Activated naive CD8-positive, alpha-beta T cell (primary cell): ENCODE data around the gene IL2RA.
"Not testable (repeated sequence)": the region's sequence is repeated elsewhere in the genome, so short reads cannot be mapped to it uniquely, and the experiment has no call there.

Source experiments
- H3K27ac Mint-ChIP-seq: one replicate; pipeline ENCODE4 v1.8.0; 2021; ENCODE audit warnings: mixed read lengths
- H3K27me3 Mint-ChIP-seq: one replicate; pipeline ENCODE4 v1.8.0; 2021; ENCODE audit warnings: mixed read lengths
- H3K36me3 Mint-ChIP-seq: one replicate; pipeline ENCODE4 v1.8.0; 2021; ENCODE audit warnings: mixed read lengths
- H3K4me1 Mint-ChIP-seq: one replicate; pipeline ENCODE4 v1.8.0; 2021; ENCODE audit warnings: low read depth, mixed read lengths
- H3K4me3 Mint-ChIP-seq: one replicate; pipeline ENCODE4 v1.8.0; 2021; ENCODE audit warnings: mild to moderate bottlenecking, mixed read lengths
- H3K9me3 Mint-ChIP-seq: one replicate; pipeline ENCODE4 v1.8.0; 2021; ENCODE audit warnings: low read depth, mixed read lengths

The IL2RA gene

GRCh38 chr10:6071181-6072175 lies 9.3 kb upstream of the IL2RA start:
- H3K4me3 Mint-ChIP-seq, result no peak overlapping the region
- no peaks in the 10 kb centered on the region for H3K27me3 Mint-ChIP-seq
- H3K36me3 Mint-ChIP-seq, result no peaks in the 10 kb centered on the region
- peaks cover 84% of the 10 kb centered on the region for H3K4me1 Mint-ChIP-seq
- H3K9me3 Mint-ChIP-seq, result no peaks in the 10 kb centered on the region
- H3K27ac Mint-ChIP-seq, result peak overlapping the region; percentile 95

GRCh38 chr10:6070660-6071059 lies 8.5 kb upstream of the IL2RA start:
- Mint-ChIP-seq H3K4me3 (peak overlapping the region; percentile 76), H3K27ac (peak overlapping the region; percentile 95)

DNA sequence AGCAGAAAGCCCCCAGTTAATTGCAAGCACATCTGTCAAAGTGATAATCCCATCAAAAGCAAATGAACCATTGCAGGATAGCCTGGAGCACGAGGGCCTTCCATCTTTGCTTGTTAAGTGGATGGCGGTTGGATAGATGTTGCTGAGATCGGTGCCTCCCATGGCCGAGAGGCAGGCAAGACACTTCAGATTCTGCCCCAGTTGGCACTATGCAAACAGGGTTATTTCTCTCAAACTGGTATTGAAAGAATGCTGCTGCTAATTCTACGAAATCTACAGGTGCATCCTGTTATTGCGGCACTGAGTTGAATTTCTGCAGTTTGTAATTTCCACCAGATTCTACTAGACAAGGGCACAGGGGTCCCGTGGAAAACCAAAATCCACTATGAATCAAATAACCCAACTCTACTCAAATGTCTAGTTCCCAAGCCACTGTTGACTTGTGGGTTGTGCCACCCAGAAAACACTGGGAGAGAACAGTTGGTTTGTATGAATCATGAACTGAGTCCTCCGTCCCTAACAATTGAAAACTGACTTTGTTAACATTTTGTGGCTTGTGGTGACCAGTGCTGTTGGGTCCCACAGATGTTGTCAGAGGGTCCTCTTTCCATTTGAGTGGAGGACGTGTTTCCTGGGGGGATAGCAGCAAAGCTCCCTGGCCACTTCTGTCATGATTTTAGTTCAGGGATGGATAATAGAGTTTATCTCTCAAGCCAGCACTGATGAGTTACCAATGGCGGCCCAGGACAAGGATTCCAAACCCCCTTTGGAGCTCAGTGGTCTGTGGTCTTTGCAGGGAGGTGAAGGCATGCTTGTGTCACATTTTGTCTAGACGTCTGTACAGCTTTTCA lies 7.1 kb upstream of the IL2RA start:
- Mint-ChIP-seq H3K36me3 (no peaks in the 10 kb centered on the region), H3K4me3 (peak overlapping the region; percentile 76), H3K27ac (peak overlapping the region; percentile 95)

More at GRCh38 chr10:6070660-6071059, 8.5 kb upstream of the IL2RA start:
- no peaks in the 10 kb centered on the region for H3K9me3 Mint-ChIP-seq
- peaks cover 92% of the 10 kb centered on the region for H3K4me1 Mint-ChIP-seq
- H3K36me3 Mint-ChIP-seq, result no peaks in the 10 kb centered on the region
- no peaks in the 10 kb centered on the region for H3K27me3 Mint-ChIP-seq

DNA sequence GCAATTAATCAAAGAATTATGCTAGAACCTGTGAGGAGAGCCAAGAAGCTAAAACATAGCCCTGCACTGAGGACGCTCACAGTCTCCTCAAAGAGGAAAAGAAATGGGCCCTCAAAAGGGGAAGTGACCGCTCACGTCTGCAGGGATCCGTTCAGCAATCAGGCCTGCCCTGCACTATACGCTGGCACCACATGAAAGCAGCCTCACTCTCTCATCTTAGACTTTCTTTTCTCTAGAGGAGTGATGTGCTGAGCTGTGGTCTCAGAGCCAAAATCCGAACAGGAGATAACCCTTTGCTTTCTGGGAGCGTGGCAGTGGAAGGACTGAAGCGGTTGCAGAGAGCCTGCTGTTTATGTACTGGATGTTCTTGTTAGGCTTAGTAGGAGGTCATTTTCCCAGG lies 6.3 kb upstream of the IL2RA start:
- peak overlapping the region; percentile 95 for H3K27ac Mint-ChIP-seq
- no peaks in the 10 kb centered on the region for H3K9me3 Mint-ChIP-seq
- H3K36me3 Mint-ChIP-seq, result no peaks in the 10 kb centered on the region
- H3K4me3 Mint-ChIP-seq, result peak overlapping the region; percentile 76
- peaks cover 88% of the 10 kb centered on the region for H3K4me1 Mint-ChIP-seq
- H3K27me3 Mint-ChIP-seq, result no peaks in the 10 kb centered on the region

More for the DNA sequence above, 7.1 kb upstream of the IL2RA start:
- Mint-ChIP-seq H3K27me3 (no peaks in the 10 kb centered on the region), H3K9me3 (no peaks in the 10 kb centered on the region), H3K4me1 (peaks cover 91% of the 10 kb centered on the region)

DNA sequence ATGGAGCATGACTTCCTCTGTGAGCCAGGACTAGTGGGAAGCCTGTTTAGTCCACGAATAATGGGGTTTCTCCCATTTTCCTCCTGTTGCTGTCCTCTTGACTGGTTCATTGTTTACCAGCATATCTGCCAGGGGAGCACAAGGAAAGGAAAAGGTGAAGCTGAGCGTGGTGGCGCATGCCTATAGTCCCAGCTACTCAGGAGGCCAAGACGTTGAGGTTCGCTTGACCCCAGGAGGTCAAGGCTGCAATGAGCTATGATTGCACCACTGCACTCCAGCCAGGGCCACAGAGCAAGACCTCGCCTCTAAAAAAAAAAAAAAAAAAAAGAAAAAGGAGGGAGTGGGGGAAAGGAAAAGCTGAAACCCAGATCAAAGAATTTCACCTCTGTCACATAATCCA lies 5.8 kb upstream of the IL2RA start:
- Mint-ChIP-seq H3K36me3 (no peaks in the 10 kb centered on the region), H3K4me3 (peak overlapping the region; percentile 76), H3K4me1 (peaks cover 86% of the 10 kb centered on the region), H3K27me3 (no peaks in the 10 kb centered on the region), H3K27ac (peak overlapping the region; percentile 95), H3K9me3 (no peaks in the 10 kb centered on the region)

- H3K36me3 Mint-ChIP-seq, result no peaks in the 10 kb centered on the region
- no peaks in the 10 kb centered on the region for H3K27me3 Mint-ChIP-seq
- peak overlapping the region; percentile 82 for H3K27ac Mint-ChIP-seq
- peaks cover 86% of the 10 kb centered on the region for H3K4me1 Mint-ChIP-seq
- H3K9me3 Mint-ChIP-seq, result no peaks in the 10 kb centered on the region
- H3K4me3 Mint-ChIP-seq, result peak overlapping the region; percentile 76
Observed at GRCh38 chr10:6067457-6067856, 5.3 kb upstream of the IL2RA start.

GRCh38 chr10:6065835-6066234 lies 3.7 kb upstream of the IL2RA start:
- Mint-ChIP-seq H3K9me3 (no peaks in the 10 kb centered on the region), H3K36me3 (peaks cover under 1% of the 10 kb centered on the region), H3K4me3 (no peak overlapping the region), H3K27me3 (no peaks in the 10 kb centered on the region), H3K27ac (peak overlapping the region; percentile 79), H3K4me1 (peaks cover 72% of the 10 kb centered on the region)

- H3K27ac Mint-ChIP-seq, result no peak overlapping the region
- peaks cover 68% of the 10 kb centered on the region for H3K4me1 Mint-ChIP-seq
- no peak overlapping the region for H3K4me3 Mint-ChIP-seq
- H3K36me3 Mint-ChIP-seq, result peaks cover 3% of the 10 kb centered on the region
- H3K27me3 Mint-ChIP-seq, result no peaks in the 10 kb centered on the region
- no peaks in the 10 kb centered on the region for H3K9me3 Mint-ChIP-seq
Observed at GRCh38 chr10:6065406-6065805, 3.2 kb upstream of the IL2RA start.

DNA sequence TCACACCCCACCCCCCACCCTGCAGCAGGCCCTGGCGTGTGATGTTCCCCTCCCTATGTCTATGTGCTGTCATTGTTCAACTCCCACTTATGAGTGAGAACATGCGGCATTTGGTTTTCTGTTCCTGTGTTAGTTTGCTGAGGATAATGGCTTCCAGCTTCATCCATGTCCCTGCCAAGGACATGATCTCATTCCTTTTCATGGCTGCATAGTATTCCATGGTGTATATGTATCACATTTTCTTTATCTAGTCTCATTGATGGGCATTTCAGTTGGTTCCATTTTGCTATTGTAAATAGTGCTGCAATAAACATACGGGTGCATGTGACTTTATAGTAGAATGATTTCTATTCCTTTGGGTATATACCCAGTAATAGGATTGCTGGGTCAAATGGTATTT lies 2.6 kb upstream of the IL2RA start:
- not testable (repeated sequence) for H3K4me3 Mint-ChIP-seq, H3K9me3 Mint-ChIP-seq, H3K27ac Mint-ChIP-seq, H3K36me3 Mint-ChIP-seq, H3K27me3 Mint-ChIP-seq
- H3K4me1 Mint-ChIP-seq, result peaks cover 63% of the 10 kb centered on the region

GRCh38 chr10:6064119-6064518 lies 2.0 kb upstream of the IL2RA start:
- H3K27ac Mint-ChIP-seq, result no peak overlapping the region
- peaks cover 59% of the 10 kb centered on the region for H3K4me1 Mint-ChIP-seq
- no peaks in the 10 kb centered on the region for H3K27me3 Mint-ChIP-seq

GRCh38 chr10:6061056-6061455 lies 1.1 kb downstream of the IL2RA start:
- H3K9me3 Mint-ChIP-seq, result no peaks in the 10 kb centered on the region
- peaks cover 34% of the 10 kb centered on the region for H3K36me3 Mint-ChIP-seq
- peaks cover 60% of the 10 kb centered on the region for H3K4me1 Mint-ChIP-seq
- H3K4me3 Mint-ChIP-seq, result peak overlapping the region; percentile 98
- peak overlapping the region; percentile 99 for H3K27ac Mint-ChIP-seq
- no peaks in the 10 kb centered on the region for H3K27me3 Mint-ChIP-seq

More at GRCh38 chr10:6064119-6064518, 2.0 kb upstream of the IL2RA start:
- Mint-ChIP-seq H3K4me3 (no peak overlapping the region), H3K9me3 (no peaks in the 10 kb centered on the region), H3K36me3 (peaks cover 13% of the 10 kb centered on the region)

DNA sequence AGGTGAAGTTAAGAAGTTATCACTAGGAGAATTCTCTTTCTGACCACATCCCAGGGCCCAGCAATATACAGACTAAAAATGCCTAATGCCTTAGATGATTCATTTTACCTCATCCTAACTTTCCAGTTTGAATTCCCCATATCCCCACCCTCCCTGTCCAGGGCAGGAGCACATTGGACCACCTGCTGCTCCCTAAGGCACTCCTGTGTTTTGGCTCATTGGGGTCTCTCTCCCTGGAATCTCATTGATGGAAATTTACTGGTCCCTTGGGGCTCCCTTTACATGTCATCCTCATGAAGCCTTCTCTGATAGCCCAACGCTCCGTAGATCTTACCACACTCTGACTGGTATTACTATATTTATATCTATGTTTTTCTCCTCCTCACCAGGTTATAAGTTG lies 2.7 kb downstream of the IL2RA start:
- Mint-ChIP-seq H3K36me3 (peaks cover 40% of the 10 kb centered on the region), H3K4me3 (peak overlapping the region; percentile 98), H3K27ac (peak overlapping the region; percentile 99), H3K27me3 (no peaks in the 10 kb centered on the region), H3K4me1 (peaks cover 57% of the 10 kb centered on the region), H3K9me3 (no peaks in the 10 kb centered on the region)

GRCh38 chr10:6058682-6059475 lies 3.3 kb downstream of the IL2RA start:
- Mint-ChIP-seq H3K27ac (peak overlapping the region; percentile 99), H3K9me3 (no peaks in the 10 kb centered on the region), H3K4me1 (peaks cover 60% of the 10 kb centered on the region), H3K4me3 (peak overlapping the region; percentile 98), H3K36me3 (peaks cover 45% of the 10 kb centered on the region), H3K27me3 (no peaks in the 10 kb centered on the region)

DNA sequence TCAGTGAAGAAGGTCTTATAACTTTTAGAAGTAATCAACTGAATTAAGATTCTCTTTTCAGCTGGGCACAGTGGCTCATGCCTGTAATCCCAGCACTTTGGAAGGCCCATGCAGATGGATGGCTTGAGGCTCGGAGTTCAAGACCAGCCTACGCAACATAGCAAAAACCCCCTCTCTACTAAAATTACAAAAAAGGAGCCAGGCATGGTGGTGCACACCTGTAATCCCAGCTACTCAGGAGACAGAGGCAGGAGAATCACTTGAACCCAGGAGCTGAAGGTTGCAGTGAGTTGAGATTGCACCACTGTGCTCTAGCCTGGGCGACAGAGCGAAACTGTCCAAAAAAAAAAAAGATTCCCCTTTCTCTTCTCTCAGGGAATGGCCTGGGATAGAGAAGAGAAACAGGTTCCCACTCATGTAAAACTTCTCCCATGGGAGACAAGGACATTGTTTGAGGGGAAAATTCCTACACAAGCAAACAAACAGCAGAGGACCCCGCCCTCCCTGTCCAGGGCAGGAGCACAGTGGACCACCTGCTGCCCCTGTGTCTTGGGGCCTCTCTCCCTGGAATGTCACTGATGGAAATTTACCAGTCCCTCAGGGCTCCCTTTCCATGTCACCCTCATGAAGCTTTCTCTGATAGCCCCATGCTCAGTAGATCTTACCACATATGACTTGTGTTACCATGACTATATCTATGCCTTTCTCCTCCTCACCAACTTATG lies 5.6 kb downstream of the IL2RA start:
- Mint-ChIP-seq H3K9me3 (no peaks in the 10 kb centered on the region), H3K36me3 (peaks cover 55% of the 10 kb centered on the region), H3K27ac (peak overlapping the region; percentile 99), H3K4me1 (peaks cover 71% of the 10 kb centered on the region), H3K27me3 (no peaks in the 10 kb centered on the region), H3K4me3 (peak overlapping the region; percentile 98)
